ENCODE results near the gene ZNF423.

ZNF423 gene

DNA sequence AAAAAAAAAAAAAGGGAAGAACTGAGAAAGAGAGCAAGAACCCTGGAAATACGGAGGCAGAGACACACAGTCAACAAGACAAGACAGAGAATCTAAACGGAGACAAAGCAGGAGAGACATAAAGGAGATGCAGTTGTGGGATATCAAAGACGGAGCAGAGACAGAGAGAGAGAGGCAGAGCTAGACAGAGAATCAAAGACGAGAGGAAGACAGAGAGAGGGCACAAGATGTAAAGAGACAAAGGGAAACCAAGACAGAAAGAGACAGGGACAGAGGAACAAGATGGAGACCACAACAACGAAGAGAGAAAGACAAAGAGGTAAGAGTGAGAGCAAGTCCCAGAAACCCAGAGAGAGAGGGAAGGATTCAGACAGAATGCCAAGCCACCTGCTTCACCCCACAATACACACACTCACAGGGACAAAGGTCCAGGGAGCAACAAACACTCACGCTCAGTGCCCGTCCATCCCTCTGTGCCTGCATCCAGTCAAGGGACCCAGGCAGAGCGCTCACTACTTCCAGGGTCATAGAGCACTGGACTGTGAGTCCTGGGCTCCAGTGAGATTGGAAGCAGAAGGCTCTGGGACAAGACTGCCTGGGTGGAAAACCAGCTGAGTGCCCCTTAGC lies 393.4 kb downstream of the ZNF423 start:
- Histone ChIP-seq H3K36me3 (ENCODE audit: control insufficient read depth, insufficient read depth, low read length) (no peaks in the 10 kb centered on the region), H3K4me1 (ENCODE audit: control insufficient read depth, insufficient read depth, low read length) (no peaks in the 10 kb centered on the region)

DNA sequence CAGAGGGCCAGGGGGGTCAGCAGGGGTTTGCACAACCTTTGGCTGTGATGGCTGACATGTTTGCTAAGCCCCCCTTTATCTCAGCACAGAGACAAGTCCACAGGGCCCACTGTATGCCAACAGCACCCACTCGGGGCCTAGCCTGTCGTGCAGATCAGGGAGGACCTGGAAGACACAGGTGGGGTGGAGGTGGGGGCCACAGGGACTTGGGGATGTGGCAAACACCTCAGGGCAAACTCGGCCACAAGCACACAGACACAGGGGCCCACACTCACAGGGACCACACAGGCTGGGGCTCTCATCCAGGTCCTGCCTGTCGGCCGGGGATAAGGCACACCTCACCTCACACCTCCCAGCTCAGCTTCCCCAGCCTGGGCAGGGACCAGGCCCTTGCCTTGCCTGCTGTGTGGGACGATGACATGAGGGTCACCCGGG lies 394.4 kb downstream of the ZNF423 start:
- H3K27me3 ChIP-seq (ENCODE audit: control insufficient read depth, insufficient read depth, low read length) = peaks cover 17% of the 10 kb centered on the region
- no peaks in the 10 kb centered on the region for H3K9me3 ChIP-seq (ENCODE audit: control insufficient read depth, low read length)
- no peak overlapping the region for H3K9ac ChIP-seq (ENCODE audit: low read length)
- H3K4me1 ChIP-seq (ENCODE audit: control insufficient read depth, insufficient read depth, low read length) = no peaks in the 10 kb centered on the region
- no peaks in the 10 kb centered on the region for H3K36me3 ChIP-seq (ENCODE audit: control insufficient read depth, insufficient read depth, low read length)
- no peak overlapping the region for H3K4me3 ChIP-seq (ENCODE audit: low read length)

More for the DNA sequence above, 393.4 kb downstream of the ZNF423 start:
- no peaks in the 10 kb centered on the region for H3K9me3 ChIP-seq (ENCODE audit: control insufficient read depth, low read length)
- H3K4me3 ChIP-seq (ENCODE audit: low read length) = no peak overlapping the region
- no peak overlapping the region for H3K9ac ChIP-seq (ENCODE audit: low read length)
- peaks cover 17% of the 10 kb centered on the region for H3K27me3 ChIP-seq (ENCODE audit: control insufficient read depth, insufficient read depth, low read length)

DNA sequence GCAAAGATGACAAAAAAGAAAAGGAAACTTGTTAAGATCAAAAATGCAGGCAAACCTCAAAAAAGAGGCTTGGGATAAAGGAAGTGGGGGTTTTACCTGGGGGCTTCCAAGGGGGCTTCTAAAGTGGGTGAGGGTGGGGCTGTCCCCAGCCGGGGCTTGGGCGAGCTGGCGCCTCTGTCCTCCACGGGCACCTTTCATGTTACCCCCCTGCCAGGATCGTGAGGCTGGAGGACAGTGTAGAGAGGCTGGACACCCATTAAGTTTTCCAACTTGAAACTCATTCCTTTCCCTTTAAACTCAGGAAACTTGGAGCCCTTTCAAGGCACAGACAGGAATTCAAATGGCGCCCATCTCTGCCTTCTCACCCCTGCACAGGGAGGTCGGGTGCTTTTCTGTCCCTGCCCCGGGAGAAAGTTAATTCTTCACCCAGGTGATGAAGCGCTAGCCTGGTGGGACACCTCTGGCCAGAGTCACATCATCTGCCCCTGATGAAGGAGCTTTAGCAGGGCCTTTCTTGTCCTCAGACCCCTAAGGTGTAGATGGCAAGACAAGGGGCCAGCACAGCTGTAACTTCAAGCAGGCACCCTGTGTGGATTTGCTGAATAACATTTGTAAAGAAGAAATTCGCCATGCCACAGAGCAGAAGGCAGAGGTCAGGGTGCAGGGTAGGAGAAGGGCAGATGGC lies 395.0 kb downstream of the ZNF423 start:
- H3K36me3 ChIP-seq (ENCODE audit: control insufficient read depth, insufficient read depth, low read length) = no peaks in the 10 kb centered on the region
- H3K4me1 ChIP-seq (ENCODE audit: control insufficient read depth, insufficient read depth, low read length) = no peaks in the 10 kb centered on the region
- H3K9ac ChIP-seq (ENCODE audit: low read length) = no peak overlapping the region
- H3K9me3 ChIP-seq (ENCODE audit: control insufficient read depth, low read length) = no peaks in the 10 kb centered on the region
- no peak overlapping the region for H3K4me3 ChIP-seq (ENCODE audit: low read length)
- peaks cover 17% of the 10 kb centered on the region for H3K27me3 ChIP-seq (ENCODE audit: control insufficient read depth, insufficient read depth, low read length)

DNA sequence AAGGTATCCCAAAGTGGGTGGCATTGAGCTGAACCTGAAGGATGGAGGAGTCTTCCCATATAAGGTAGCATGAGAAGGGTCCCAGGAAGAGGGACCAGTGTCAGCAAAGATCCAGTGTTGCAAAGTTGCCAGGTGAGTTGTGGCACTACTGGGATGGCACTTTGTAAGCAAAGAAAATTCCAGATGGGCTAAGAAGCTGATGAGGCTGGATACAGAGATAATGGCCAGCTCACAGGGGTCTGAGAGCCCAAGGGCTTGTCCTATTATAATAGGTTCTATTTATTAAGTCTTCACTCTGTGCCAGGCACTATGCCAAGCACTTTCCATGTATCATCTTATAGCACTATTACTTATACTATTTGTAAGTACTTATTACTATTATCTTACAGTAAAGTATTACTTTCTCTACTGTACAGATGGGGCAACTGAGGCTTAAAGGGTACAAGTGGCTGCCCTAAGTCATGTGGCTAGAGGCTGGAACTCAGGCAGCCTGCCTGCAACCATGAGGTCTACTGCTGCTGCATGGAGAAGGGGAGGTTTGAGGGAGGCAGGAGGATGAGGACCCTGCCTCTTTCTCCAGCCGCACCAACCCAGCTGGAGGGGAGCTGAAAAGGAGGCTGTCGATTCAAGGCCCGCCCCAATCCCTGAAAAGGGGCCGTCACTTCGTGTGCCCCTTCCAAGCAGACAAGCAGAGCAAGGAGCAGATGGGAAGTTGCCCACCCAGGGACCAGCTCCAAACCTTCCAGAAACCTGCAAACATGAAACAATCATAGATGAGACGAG lies 395.8 kb downstream of the ZNF423 start:
- Histone ChIP-seq H3K9me3 (ENCODE audit: control insufficient read depth, low read length) (no peaks in the 10 kb centered on the region), H3K9ac (ENCODE audit: low read length) (no peak overlapping the region), H3K36me3 (ENCODE audit: control insufficient read depth, insufficient read depth, low read length) (no peaks in the 10 kb centered on the region), H3K4me3 (ENCODE audit: low read length) (no peak overlapping the region), H3K27me3 (ENCODE audit: control insufficient read depth, insufficient read depth, low read length) (peaks cover 14% of the 10 kb centered on the region), H3K4me1 (ENCODE audit: control insufficient read depth, insufficient read depth, low read length) (no peaks in the 10 kb centered on the region)

DNA sequence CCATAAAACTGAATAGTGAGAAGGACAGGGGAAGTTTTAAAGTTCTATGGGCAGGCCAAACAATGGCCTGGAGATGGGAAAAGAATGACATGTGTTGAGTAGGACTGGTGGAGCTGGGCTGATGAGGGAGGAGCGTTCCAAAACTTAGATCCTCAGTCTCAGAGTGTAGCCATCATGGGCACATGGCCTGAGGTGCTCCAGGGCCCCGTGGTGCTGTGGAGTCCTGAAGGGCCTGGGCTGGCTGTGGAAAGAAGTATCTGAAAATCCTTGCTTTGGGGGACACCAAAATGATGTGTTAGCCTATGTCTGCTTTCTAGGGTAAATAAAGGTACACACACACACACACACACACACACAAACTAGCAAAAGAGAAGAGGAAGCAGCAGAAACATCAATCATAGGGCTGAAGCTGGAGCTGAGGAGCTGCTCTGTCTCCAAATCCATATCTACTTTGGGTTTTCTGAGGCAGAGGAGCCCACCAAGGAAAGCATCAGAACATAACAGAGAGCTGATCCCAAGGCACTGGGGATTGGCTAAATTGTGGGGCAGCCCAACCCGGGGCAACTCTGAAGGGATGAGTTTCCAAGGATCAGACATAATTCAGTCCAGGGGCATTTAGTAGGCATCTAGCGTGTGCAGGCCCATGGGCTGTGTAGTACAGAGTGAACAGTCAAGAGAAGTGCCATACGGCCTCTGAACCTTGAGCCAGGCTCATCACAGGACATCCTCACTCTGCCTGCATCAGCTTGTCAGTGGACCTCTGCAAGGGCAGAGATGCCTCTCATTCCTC lies 397.1 kb downstream of the ZNF423 start:
- Histone ChIP-seq H3K4me3 (ENCODE audit: low read length) (no peak overlapping the region), H3K9ac (ENCODE audit: low read length) (no peak overlapping the region), H3K36me3 (ENCODE audit: control insufficient read depth, insufficient read depth, low read length) (no peaks in the 10 kb centered on the region), H3K4me1 (ENCODE audit: control insufficient read depth, insufficient read depth, low read length) (no peaks in the 10 kb centered on the region), H3K27me3 (ENCODE audit: control insufficient read depth, insufficient read depth, low read length) (peaks cover 6% of the 10 kb centered on the region), H3K9me3 (ENCODE audit: control insufficient read depth, low read length) (no peaks in the 10 kb centered on the region)

DNA sequence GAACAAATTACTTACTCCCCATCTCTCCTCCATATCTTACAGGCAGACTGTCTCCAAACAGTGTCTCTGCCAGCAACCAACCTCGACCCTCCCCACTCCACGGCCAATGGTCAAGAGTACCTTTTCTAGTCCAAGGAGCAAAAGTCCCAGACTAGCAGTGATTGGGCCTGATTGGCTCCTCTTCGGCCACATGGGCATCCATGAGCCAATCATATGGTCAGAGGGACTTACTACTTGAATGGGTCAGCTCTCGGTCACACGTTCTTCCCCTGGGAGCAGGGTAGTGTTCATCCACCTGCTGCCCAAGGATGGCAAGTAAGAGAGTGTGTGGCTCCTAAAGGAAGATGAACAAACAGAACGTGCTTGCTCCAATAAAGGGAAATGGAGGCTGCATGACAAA lies 397.7 kb downstream of the ZNF423 start:
- Histone ChIP-seq H3K4me1 (ENCODE audit: control insufficient read depth, insufficient read depth, low read length) (no peaks in the 10 kb centered on the region), H3K9ac (ENCODE audit: low read length) (no peak overlapping the region), H3K36me3 (ENCODE audit: control insufficient read depth, insufficient read depth, low read length) (no peaks in the 10 kb centered on the region), H3K27me3 (ENCODE audit: control insufficient read depth, insufficient read depth, low read length) (no peaks in the 10 kb centered on the region), H3K9me3 (ENCODE audit: control insufficient read depth, low read length) (no peaks in the 10 kb centered on the region), H3K4me3 (ENCODE audit: low read length) (no peak overlapping the region)

DNA sequence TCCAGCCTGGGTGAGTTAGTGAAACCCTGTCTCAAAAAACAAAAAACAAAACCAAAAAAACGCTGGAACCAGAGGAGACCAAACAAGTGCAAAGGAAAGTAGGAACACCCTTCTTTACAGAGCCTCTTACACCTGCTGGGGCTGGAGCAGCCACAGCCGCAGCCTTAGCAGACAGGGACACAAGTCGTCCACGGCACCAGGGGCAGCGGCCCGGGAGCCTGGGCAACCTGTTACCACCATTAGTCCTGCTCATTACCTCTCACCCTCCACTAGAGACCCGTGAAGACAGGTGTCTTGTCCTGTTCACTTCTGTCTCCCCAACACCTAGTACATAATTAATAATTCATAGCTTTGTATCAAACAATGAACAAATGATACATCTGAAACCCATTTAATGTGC lies 398.7 kb downstream of the ZNF423 start:
- Histone ChIP-seq H3K9me3 (ENCODE audit: control insufficient read depth, low read length) (no peaks in the 10 kb centered on the region), H3K4me1 (ENCODE audit: control insufficient read depth, insufficient read depth, low read length) (no peaks in the 10 kb centered on the region), H3K27me3 (ENCODE audit: control insufficient read depth, insufficient read depth, low read length) (peaks cover 2% of the 10 kb centered on the region), H3K36me3 (ENCODE audit: control insufficient read depth, insufficient read depth, low read length) (no peaks in the 10 kb centered on the region), H3K4me3 (ENCODE audit: low read length) (no peak overlapping the region), H3K9ac (ENCODE audit: low read length) (no peak overlapping the region)

DNA sequence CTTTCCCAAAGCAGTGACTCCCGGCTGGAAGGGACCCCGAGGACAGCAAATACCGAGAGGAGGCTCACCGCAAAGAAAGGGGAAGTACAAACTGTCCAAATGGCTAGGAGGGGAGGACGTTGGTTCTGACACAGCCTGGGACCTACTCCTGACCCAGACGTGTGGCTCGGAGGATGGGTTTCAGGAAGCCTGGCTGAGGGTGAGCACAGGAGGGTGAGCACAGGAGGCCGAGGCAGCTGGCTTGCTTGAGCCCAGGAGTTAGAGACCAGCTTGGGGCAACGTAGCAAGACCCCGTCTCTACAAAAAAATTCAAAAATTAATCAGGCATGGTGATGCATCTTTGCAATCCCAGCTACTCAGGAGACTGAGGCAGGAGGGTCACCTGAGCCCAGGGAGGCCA lies 399.1 kb downstream of the ZNF423 start:
- H3K36me3 ChIP-seq (ENCODE audit: control insufficient read depth, insufficient read depth, low read length) = no peaks in the 10 kb centered on the region
- peaks cover 2% of the 10 kb centered on the region for H3K27me3 ChIP-seq (ENCODE audit: control insufficient read depth, insufficient read depth, low read length)
- H3K9me3 ChIP-seq (ENCODE audit: control insufficient read depth, low read length) = no peaks in the 10 kb centered on the region
- H3K4me3 ChIP-seq (ENCODE audit: low read length) = no peak overlapping the region
- no peak overlapping the region for H3K9ac ChIP-seq (ENCODE audit: low read length)
- no peaks in the 10 kb centered on the region for H3K4me1 ChIP-seq (ENCODE audit: control insufficient read depth, insufficient read depth, low read length)

DNA sequence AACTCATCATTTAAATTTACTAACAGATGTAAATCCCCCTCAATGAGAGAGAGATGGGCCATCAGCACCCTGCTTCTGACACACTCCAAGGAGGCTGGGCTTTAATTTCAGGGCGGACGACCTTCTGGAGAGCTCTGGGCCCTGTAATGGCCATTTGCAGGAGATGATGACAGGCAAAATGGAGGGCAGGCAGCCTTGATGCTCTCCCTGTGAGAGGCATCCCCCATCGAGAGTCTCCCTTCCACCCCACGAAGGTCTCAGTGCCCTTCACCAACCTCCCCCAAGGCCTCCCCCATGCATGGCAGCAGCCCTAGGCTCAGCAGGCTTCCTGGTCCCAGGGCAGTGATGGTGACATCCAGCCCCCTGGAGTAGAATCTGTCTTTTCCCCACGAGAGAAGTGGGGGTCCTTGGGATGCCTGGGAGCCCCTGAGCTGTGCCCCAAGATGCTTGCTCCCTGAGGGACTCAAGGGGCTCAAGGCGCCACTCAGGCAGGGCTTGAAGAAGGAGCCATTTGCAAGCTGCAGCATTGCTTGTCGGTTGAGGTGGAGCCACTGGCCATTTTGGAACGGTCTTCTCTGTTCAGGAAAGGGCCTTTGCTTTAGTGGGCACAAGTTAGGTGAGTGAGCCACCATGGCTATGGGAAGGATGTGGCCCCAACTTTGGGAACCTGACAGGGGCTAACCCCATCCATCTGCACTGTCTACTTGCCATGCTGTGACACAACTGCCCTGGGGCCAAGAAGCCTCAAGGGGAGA lies 399.7 kb downstream of the ZNF423 start:
- Histone ChIP-seq H3K9me3 (ENCODE audit: control insufficient read depth, low read length) (no peaks in the 10 kb centered on the region), H3K9ac (ENCODE audit: low read length) (no peak overlapping the region), H3K27me3 (ENCODE audit: control insufficient read depth, insufficient read depth, low read length) (peaks cover 2% of the 10 kb centered on the region), H3K4me3 (ENCODE audit: low read length) (no peak overlapping the region), H3K4me1 (ENCODE audit: control insufficient read depth, insufficient read depth, low read length) (no peaks in the 10 kb centered on the region), H3K36me3 (ENCODE audit: control insufficient read depth, insufficient read depth, low read length) (no peaks in the 10 kb centered on the region)

DNA sequence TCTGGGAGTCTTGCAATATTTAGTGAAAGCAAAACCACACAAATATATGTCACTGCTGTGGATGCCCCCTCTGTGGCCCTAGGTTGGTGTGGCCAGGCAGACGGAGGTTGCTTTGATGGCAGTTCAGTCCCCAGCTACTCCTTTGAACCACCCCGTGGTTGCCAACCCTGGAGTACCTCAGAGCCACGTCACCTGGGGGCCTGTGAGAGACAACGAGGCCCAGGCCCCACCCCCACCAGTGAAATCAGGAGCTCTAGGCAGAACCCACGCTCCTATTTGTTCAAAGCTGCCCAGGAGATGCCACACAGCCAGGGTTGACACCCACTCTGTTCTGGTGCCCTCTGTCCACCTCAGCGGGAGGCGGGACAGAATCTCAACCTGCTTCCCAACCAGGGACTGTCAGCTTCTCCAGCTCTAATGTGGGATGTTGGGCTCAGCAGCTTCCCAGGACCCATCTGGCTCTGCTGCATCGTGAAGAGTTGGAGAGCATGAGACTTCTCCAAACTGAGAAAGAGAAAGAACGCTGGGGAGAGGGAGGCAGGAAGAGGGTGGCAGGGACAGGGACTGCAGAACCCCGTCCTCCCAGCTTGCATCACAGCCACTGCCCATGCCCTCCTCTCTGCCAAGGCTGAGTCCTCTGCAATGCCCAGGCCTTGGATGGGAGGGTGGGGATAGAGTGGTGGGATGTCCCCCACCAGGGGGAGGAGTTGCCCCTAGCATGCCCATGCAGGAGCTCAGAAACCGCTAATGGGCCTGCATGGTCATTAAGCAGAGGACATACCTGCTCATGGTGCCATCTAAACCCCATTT lies 400.5 kb downstream of the ZNF423 start:
- Histone ChIP-seq H3K9ac (ENCODE audit: low read length) (no peak overlapping the region), H3K4me1 (ENCODE audit: control insufficient read depth, insufficient read depth, low read length) (no peaks in the 10 kb centered on the region), H3K36me3 (ENCODE audit: control insufficient read depth, insufficient read depth, low read length) (no peaks in the 10 kb centered on the region), H3K4me3 (ENCODE audit: low read length) (no peak overlapping the region), H3K9me3 (ENCODE audit: control insufficient read depth, low read length) (no peaks in the 10 kb centered on the region), H3K27me3 (ENCODE audit: control insufficient read depth, insufficient read depth, low read length) (peaks cover 2% of the 10 kb centered on the region)

Measured in mucosa of stomach (tissue), 1 donor.